ENCODE data around the gene PDZD4. TPM values are rescaled to one million over a fixed set of nuclear protein-coding genes. Genes with fewer than 3 reads are reported as not detected.
A peak's percentile ranks its signal among the peaks of the same experiment; 100 is the strongest.

The PDZD4 gene
- total and polyA plus RNA-seq, 2 experiments from 2014 or later, result 30.5 to 230 TPM

- Histone ChIP-seq H3K27ac (ENCODE audit: low read depth) (no peak overlapping the region), H3F3A (replicated peaks; ENCODE audit: low read depth) (no peaks in the 10 kb centered on the region), H3K79me2 (replicated peaks; ENCODE audit: insufficient read depth) (no peaks in the 10 kb centered on the region), H3K27me3 (ENCODE audit: insufficient read depth) (no peaks in the 10 kb centered on the region), H4K20me1 (replicated peaks; ENCODE audit: insufficient read depth) (no peaks in the 10 kb centered on the region), H3K4me1 (ENCODE audit: insufficient read depth) (peaks cover 18% of the 10 kb centered on the region; the same call in 1 of the 2 replicates), H3K4me3 (peak overlapping the region; percentile 47; the same call in 1 of the 2 replicates), H2AFZ (no peak overlapping the region), H3K9me2 (ENCODE audit: insufficient read depth) (no peaks in the 10 kb centered on the region), H3K4me2 (peak overlapping the region; percentile 69), H3K36me3 (ENCODE audit: insufficient read depth) (no peaks in the 10 kb centered on the region)
- peaks cover 8% of the 10 kb centered on the region; the same call in 2 of the 3 replicates for H3K36me3 Mint-ChIP-seq (ENCODE audit: low read depth)
- H3K9me3 Mint-ChIP-seq, result no peaks in the 10 kb centered on the region; the same call in 2 of the 3 replicates
- DNase-seq (ENCODE audit: low spot score) (peak; percentile 50), ATAC-seq (peak; percentile 60)
- TF ChIP-seq REST (IDR thresholded peaks at IDR 0.05; ENCODE audit: unreplicated experiment) (peak; percentile 97), NANOG (IDR thresholded peaks at IDR 0.05; ENCODE audit: borderline replicate concordance) (no peak)
- TF ChIP-seq, protein P1, sequence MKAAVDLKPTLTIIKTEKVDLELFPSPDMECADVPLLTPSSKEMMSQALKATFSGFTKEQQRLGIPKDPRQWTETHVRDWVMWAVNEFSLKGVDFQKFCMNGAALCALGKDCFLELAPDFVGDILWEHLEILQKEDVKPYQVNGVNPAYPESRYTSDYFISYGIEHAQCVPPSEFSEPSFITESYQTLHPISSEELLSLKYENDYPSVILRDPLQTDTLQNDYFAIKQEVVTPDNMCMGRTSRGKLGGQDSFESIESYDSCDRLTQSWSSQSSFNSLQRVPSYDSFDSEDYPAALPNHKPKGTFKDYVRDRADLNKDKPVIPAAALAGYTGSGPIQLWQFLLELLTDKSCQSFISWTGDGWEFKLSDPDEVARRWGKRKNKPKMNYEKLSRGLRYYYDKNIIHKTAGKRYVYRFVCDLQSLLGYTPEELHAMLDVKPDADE (IDR thresholded peaks at IDR 0.05), result peak; percentile 36; the same call in 1 of the 2 replicates
- H3K4me3 Mint-ChIP-seq, result peak overlapping the region; percentile 45
- peaks cover 17% of the 10 kb centered on the region for H3K27me3 Mint-ChIP-seq (ENCODE audit: insufficient read depth, low read depth, poor library complexity)
- no peak overlapping the region for H3K27ac Mint-ChIP-seq
- H3K4me1 Mint-ChIP-seq, result peaks cover 66% of the 10 kb centered on the region
Observed at GRCh38 chrX:153875391-153876111, 45.2 kb upstream of the PDZD4 start.

DNA sequence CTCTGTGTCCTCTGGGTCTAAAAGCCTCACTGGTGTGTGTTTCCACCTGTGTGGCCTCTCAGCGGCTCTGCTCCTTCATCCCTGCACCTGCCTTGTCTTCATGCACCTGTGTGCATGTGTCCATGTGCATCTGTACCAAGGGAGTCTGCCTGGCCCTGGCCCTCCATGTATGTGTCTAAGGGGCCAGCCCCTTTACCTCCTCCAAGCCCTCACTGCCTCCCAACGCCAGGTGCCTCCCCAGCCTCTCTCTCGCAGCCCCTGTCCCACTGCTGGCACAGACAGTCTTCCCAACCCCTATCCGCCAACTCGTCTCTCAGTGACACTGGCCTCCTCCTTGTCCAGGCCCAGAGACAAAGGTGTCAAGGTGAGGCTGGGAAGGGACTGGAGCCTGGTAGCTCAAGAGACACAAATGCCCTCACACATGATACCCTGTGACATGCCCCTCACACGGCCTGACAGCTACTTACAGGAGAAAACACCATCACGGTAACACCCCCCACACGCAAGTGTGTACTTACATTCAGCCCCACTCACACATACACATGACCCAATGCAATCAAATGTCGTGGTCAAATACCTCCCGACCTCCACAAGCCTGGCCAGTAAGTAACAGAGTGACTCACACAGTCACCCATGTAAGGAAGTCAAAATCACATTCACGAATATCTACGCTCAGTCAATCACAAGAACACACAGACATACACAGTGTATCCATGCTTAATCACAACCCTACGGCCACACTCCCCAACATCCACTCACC lies 44.2 kb upstream of the PDZD4 start:
- peaks cover 61% of the 10 kb centered on the region for H3K4me1 Mint-ChIP-seq
- H3K9me3 Mint-ChIP-seq, result no peaks in the 10 kb centered on the region; the same call in 2 of the 3 replicates
- TF ChIP-seq, protein P1 (IDR thresholded peaks at IDR 0.05), result no peak
- TF ChIP-seq POLR2AphosphoS5 (IDR thresholded peaks at IDR 0.05; ENCODE audit: low read depth), result no peak
- TF ChIP-seq, protein P2, sequence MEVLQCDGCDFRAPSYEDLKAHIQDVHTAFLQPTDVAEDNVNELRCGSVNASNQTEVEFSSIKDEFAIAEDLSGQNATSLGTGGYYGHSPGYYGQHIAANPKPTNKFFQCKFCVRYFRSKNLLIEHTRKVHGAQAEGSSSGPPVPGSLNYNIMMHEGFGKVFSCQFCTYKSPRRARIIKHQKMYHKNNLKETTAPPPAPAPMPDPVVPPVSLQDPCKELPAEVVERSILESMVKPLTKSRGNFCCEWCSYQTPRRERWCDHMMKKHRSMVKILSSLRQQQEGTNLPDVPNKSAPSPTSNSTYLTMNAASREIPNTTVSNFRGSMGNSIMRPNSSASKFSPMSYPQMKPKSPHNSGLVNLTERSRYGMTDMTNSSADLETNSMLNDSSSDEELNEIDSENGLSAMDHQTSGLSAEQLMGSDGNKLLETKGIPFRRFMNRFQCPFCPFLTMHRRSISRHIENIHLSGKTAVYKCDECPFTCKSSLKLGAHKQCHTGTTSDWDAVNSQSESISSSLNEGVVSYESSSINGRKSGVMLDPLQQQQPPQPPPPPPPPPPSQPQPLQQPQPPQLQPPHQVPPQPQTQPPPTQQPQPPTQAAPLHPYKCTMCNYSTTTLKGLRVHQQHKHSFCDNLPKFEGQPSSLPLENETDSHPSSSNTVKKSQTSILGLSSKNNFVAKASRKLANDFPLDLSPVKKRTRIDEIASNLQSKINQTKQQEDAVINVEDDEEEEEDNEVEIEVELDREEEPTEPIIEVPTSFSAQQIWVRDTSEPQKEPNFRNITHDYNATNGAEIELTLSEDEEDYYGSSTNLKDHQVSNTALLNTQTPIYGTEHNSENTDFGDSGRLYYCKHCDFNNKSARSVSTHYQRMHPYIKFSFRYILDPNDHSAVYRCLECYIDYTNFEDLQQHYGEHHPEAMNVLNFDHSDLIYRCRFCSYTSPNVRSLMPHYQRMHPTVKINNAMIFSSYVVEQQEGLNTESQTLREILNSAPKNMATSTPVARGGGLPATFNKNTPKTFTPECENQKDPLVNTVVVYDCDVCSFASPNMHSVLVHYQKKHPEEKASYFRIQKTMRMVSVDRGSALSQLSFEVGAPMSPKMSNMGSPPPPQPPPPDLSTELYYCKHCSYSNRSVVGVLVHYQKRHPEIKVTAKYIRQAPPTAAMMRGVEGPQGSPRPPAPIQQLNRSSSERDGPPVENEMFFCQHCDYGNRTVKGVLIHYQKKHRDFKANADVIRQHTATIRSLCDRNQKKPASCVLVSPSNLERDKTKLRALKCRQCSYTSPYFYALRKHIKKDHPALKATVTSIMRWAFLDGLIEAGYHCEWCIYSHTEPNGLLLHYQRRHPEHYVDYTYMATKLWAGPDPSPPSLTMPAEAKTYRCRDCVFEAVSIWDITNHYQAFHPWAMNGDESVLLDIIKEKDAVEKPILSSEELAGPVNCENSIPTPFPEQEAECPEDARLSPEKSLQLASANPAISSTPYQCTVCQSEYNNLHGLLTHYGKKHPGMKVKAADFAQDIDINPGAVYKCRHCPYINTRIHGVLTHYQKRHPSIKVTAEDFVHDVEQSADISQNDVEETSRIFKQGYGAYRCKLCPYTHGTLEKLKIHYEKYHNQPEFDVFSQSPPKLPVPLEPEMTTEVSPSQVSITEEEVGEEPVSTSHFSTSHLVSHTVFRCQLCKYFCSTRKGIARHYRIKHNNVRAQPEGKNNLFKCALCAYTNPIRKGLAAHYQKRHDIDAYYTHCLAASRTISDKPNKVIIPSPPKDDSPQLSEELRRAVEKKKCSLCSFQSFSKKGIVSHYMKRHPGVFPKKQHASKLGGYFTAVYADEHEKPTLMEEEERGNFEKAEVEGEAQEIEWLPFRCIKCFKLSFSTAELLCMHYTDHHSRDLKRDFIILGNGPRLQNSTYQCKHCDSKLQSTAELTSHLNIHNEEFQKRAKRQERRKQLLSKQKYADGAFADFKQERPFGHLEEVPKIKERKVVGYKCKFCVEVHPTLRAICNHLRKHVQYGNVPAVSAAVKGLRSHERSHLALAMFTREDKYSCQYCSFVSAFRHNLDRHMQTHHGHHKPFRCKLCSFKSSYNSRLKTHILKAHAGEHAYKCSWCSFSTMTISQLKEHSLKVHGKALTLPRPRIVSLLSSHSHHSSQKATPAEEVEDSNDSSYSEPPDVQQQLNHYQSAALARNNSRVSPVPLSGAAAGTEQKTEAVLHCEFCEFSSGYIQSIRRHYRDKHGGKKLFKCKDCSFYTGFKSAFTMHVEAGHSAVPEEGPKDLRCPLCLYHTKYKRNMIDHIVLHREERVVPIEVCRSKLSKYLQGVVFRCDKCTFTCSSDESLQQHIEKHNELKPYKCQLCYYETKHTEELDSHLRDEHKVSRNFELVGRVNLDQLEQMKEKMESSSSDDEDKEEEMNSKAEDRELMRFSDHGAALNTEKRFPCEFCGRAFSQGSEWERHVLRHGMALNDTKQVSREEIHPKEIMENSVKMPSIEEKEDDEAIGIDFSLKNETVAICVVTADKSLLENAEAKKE (CRISPR knock-in tag; IDR thresholded peaks at IDR 0.05), result no peak
- no peak for TF ChIP-seq EZH2phosphoT487 (IDR thresholded peaks at IDR 0.05; ENCODE audit: unreplicated experiment)

More for the DNA sequence above, 44.2 kb upstream of the PDZD4 start:
- Histone ChIP-seq H3K9me2 (ENCODE audit: insufficient read depth) (no peaks in the 10 kb centered on the region), H2AFZ (no peak overlapping the region), H3F3A (replicated peaks; ENCODE audit: low read depth) (no peaks in the 10 kb centered on the region), H3K79me2 (replicated peaks; ENCODE audit: insufficient read depth) (no peaks in the 10 kb centered on the region), H3K27me3 (ENCODE audit: insufficient read depth) (no peaks in the 10 kb centered on the region), H3K4me1 (ENCODE audit: insufficient read depth) (peaks cover 16% of the 10 kb centered on the region; the same call in 1 of the 2 replicates), H3K4me3 (no peak overlapping the region), H3K36me3 (ENCODE audit: insufficient read depth) (no peaks in the 10 kb centered on the region), H4K20me1 (replicated peaks; ENCODE audit: insufficient read depth) (no peaks in the 10 kb centered on the region), H3K4me2 (0 out of 2 replicates have a peak overlapping the region, but pooled peaks have one; percentile 43), H3K27ac (ENCODE audit: low read depth) (no peak overlapping the region)
- no peak overlapping the region for H3K27ac Mint-ChIP-seq
- H3K4me3 Mint-ChIP-seq, result peak overlapping the region; percentile 36; the same call in 1 of the 3 replicates
- no peak for ATAC-seq
- peaks cover 8% of the 10 kb centered on the region for H3K36me3 Mint-ChIP-seq (ENCODE audit: low read depth)
- DNase-seq (ENCODE audit: low spot score), result no peak
- H3K27me3 Mint-ChIP-seq (ENCODE audit: insufficient read depth, low read depth, poor library complexity), result peaks cover 15% of the 10 kb centered on the region

Measured in GM23338 (cell line).